ENCODE results near the gene RHO.

RHO gene

GRCh38 chr3:129519896-129520715 is 8.3 kb upstream of the RHO start:
- DNase-seq (ENCODE audit: low read depth), result no peak

DNA sequence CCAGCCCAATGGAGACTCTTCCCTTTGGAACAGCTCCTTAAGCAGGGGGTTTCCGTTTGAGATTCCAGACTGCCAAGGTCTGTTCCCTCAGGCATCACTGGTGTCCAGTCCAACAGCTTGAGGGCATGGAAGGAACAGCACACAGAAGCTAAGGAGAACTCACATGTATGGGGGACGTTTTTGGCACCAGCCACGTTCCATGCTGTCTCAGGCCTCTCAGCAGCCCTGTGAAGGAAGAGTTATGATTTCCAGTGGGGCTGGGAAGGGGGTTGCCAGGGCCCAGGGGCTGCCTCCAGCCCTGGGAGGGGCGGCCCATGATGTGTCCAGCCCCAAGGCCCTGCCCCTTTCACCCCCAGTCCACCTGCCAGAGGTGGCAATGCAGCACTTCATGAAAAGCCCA is 7.5 kb upstream of the RHO start:
- no peak for DNase-seq (ENCODE audit: low read depth)

GRCh38 chr3:129521611-129522010 is 6.8 kb upstream of the RHO start:
- no peak for DNase-seq (ENCODE audit: low read depth)

GRCh38 chr3:129522953-129523352 is 5.5 kb upstream of the RHO start:
- DNase-seq (ENCODE audit: low read depth), result no peak

DNA sequence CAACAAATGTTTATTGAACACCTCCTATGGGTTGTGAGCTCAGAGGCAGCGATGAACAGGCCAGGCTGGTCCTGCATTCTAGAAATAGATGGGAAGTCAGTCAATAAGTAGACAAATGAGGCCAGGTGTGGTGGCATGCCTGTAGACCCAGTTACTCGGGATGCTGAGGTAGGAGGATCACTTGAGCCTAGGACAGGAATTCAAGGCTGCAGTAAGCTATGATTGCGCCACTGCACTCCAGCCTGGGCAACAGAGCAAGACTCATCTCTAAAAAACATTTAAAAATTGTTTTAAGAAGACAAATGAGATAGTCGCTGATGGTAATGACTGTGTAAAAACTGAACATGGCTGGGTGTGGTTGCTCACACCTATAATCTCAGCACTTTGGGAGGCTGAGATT is 4.4 kb upstream of the RHO start:
- DNase-seq (ENCODE audit: low read depth), result no peak

DNA sequence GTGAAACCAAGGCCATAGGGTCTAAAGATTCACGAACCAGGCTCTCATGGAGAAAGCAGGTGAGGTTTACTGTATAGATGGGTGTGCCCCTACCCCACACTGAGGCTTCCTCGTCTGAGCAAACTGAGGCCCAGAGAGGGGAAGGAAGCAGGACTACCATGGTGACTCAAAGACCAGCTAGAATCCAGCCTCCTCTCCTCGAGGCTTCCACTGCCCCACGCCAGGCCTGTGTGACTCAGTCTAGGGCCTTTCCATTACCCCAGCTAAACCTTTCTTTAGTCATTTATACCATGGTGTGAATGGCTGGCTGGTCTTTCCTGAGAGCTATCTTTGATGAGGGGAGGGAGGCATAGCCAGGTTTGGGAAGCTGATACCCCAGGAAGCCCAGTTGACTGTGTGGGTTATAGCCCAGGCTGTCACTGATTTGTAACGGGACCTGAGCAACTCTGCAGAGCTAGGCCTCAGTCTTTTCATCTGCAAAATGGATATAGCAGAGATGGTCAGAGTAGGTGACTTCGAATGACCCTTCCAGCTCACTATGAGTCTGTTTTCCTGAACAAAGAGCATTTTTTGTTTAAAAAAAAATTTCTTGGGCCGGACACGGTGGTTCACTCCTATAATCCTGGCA is 3.0 kb upstream of the RHO start:
- no peak for DNase-seq (ENCODE audit: low read depth)

DNA sequence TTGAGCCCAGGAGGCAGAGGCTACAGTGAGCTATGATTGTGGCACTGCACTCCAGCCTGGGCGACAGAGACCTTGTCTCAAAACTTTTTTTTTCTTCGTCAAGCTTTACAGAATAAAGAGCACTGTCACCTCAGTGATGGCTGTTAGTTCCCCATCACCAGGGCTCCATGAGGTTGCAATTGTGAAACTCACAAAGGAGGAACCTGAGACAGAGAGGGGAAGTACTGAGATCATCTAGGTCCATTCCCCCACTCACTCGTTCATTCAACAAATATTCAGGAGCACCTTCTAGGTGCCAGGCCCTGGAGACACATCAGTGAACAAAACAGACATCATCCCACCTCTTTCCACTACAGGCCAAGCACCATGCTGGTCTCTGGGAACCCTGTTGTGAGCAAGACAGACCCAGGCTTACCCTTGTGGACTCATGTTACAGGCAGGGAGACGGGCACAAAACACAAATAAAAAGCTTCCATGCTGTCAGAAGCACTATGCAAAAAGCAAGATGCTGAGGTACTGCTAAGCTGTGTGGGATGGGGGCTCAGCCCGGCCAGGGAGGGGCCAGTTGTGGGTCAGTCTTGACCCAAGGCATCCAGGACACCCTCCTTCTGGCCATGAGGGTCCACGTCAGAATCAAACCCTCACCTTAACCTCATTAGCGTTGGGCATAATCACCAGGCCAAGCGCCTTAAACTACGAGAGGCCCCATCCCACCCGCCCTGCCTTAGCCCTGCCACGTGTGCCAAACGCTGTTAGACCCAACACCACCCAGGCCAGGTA is 2.1 kb upstream of the RHO start:
- no peak for DNase-seq (ENCODE audit: low read depth)

DNA sequence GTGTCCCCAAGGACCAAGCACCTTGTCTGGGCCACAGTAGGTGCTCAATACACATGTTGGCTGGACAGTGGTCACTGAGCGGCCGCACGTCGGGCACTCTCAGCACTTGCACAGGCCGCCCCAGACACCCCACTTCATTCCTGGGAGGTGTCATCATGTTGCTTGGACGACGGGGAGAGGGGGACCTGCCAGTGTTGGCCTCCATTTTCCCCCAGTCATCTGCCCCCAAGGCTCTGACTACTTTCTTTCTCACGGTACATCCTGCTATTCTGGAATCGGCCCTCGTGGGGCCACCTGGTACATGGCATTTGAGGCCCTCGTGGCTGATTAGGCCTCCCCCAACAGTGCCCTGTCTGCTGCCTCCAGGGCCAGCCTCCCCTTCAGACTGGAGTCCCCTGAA is 1.2 kb upstream of the RHO start:
- DNase-seq (ENCODE audit: low read depth), result no peak

- no peak for DNase-seq (ENCODE audit: low read depth)
Measured at GRCh38 chr3:129529436-129530210, 1.2 kb downstream of the RHO start.

GRCh38 chr3:129530251-129530791 is 1.9 kb downstream of the RHO start:
- DNase-seq (ENCODE audit: low read depth), result no peak

DNA sequence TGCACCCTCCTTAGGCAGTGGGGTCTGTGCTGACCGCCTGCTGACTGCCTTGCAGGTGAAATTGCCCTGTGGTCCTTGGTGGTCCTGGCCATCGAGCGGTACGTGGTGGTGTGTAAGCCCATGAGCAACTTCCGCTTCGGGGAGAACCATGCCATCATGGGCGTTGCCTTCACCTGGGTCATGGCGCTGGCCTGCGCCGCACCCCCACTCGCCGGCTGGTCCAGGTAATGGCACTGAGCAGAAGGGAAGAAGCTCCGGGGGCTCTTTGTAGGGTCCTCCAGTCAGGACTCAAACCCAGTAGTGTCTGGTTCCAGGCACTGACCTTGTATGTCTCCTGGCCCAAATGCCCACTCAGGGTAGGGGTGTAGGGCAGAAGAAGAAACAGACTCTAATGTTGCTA is 2.4 kb downstream of the RHO start:
- no peak for DNase-seq (ENCODE audit: low read depth)

- no peak for DNase-seq (ENCODE audit: low read depth)
Measured at GRCh38 chr3:129531699-129532098, 3.3 kb downstream of the RHO start.

DNA sequence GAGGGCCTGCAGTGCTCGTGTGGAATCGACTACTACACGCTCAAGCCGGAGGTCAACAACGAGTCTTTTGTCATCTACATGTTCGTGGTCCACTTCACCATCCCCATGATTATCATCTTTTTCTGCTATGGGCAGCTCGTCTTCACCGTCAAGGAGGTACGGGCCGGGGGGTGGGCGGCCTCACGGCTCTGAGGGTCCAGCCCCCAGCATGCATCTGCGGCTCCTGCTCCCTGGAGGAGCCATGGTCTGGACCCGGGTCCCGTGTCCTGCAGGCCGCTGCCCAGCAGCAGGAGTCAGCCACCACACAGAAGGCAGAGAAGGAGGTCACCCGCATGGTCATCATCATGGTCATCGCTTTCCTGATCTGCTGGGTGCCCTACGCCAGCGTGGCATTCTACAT is 3.8 kb downstream of the RHO start:
- no peak for DNase-seq (ENCODE audit: low read depth)

DNA sequence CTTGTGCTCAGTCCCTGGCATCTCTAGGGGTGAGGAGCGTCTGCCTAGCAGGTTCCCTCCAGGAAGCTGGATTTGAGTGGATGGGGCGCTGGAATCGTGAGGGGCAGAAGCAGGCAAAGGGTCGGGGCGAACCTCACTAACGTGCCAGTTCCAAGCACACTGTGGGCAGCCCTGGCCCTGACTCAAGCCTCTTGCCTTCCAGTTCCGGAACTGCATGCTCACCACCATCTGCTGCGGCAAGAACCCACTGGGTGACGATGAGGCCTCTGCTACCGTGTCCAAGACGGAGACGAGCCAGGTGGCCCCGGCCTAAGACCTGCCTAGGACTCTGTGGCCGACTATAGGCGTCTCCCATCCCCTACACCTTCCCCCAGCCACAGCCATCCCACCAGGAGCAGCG is 5.0 kb downstream of the RHO start:
- no peak for DNase-seq (ENCODE audit: low read depth)

DNA sequence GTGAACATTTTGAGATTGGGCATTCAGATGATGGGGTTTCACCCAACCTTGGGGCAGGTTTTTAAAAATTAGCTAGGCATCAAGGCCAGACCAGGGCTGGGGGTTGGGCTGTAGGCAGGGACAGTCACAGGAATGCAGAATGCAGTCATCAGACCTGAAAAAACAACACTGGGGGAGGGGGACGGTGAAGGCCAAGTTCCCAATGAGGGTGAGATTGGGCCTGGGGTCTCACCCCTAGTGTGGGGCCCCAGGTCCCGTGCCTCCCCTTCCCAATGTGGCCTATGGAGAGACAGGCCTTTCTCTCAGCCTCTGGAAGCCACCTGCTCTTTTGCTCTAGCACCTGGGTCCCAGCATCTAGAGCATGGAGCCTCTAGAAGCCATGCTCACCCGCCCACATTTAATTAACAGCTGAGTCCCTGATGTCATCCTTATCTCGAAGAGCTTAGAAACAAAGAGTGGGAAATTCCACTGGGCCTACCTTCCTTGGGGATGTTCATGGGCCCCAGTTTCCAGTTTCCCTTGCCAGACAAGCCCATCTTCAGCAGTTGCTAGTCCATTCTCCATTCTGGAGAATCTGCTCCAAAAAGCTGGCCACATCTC is 6.1 kb downstream of the RHO start:
- no peak for DNase-seq (ENCODE audit: low read depth)

GRCh38 chr3:129535075-129535474 is 6.6 kb downstream of the RHO start:
- DNase-seq (ENCODE audit: low read depth), result no peak

- DNase-seq (ENCODE audit: low read depth), result no peak
Measured at GRCh38 chr3:129536374-129536667, 7.9 kb downstream of the RHO start.

- no peak for DNase-seq (ENCODE audit: low read depth)
Measured at GRCh38 chr3:129536804-129537203, 8.4 kb downstream of the RHO start.

DNA sequence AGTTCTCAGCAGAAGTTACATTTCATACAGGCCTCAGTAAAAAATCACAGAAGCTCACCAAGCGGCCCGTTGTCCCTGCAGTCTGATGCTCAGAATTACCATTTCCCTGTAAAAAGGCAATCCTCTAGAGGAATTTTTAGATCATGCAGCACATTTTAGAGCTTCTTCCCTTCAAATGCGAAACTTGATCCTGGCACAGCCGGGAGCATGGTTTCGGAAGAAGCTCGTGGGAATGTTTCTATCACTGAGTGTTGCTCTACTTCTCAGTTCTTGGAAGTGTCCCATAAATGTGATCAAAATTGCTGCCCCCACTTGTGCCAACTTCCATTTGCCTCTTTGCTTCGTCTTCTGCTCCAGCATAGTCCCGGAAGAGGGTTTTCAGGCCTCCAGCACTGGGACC is 10.8 kb downstream of the RHO start:
- no peak for DNase-seq (ENCODE audit: low read depth)

DNA sequence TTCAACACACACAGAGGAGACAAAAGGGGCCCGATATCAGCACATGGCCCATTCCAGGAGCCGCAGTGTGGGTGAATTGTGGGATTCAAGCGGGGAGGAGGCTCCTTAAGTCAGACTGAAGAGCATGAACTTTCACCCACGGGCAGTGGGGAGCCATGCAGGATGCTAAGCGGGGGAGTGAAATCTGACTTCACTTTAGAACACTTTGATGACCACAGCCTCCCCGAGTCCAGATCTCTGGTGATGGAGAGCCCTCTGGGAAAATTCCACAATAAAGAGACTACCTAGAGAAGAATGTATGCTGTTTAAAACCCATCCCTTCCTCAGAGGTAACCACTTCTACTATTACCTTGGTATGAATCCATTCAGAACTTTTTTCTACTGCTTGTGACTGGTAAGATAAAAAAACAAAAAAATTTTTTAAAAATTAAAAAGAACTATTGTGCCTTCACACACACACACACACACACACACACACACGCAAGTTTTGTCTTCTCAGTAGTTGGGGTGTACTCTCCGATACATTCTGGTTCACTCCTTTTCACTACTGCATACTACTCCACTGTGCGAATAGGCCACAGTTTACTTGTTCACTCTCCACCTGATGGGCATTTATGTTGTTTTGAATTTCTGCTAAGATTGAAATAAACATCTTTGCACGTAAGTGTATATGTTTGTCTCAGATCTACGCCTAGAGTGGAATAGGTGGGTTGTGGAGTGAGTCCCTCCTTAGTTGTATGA is 12.5 kb downstream of the RHO start:
- DNase-seq (ENCODE audit: low read depth), result no peak

- DNase-seq (ENCODE audit: low read depth), result no peak
Measured at GRCh38 chr3:129542747-129543146, 14.3 kb downstream of the RHO start.
